ENCODE results near the gene KIF2C.

The KIF2C gene

GRCh38 chr1:44806025-44806703 lies 66.5 kb downstream of the KIF2C start:
- Histone ChIP-seq H3K27me3 (replicated peaks) (no peaks in the 10 kb centered on the region), H3K4me3 (ENCODE audit: low read depth, low read length) (no peak overlapping the region), H3K36me3 (replicated peaks) (peaks cover 52% of the 10 kb centered on the region), H3K27ac (peak overlapping the region; percentile 99)
- TF ChIP-seq CTCF (IDR thresholded peaks at IDR 0.05; ENCODE audit: low read depth, low read length, missing control alignments), result no peak
- in situ Hi-C loops (cut with HindIII; ENCODE audit: low pct_ligation_motif_present, low sequenced_read_pairs), result no loop called here
- no peak for DNase-seq

- Histone ChIP-seq H3K36me3 (replicated peaks) (peaks cover 50% of the 10 kb centered on the region), H3K4me3 (ENCODE audit: low read depth, low read length) (peak within 1 kb of the TSS; percentile 17), H3K27me3 (replicated peaks) (no peaks in the 10 kb centered on the region), H3K27ac (peak within 1 kb of the TSS; percentile 99)
- in situ Hi-C loops (cut with HindIII; ENCODE audit: low pct_ligation_motif_present, low sequenced_read_pairs), result no loop called here
- DNase-seq, result no peak
- TF ChIP-seq CTCF (IDR thresholded peaks at IDR 0.05; ENCODE audit: low read depth, low read length, missing control alignments), result no peak
Measured at GRCh38 chr1:44806704-44807363, 67.2 kb downstream of the KIF2C start, which contains the start of gene DYNLT4. Gene DYNLT4, minus strand, starts transcription at chr1:44807351. Its CDS starts 683 bp downstream, at chr1:44806668.

GRCh38 chr1:44807364-44808062 lies 67.9 kb downstream of the KIF2C start:
- peak; percentile 99 for DNase-seq
- Histone ChIP-seq H3K27me3 (replicated peaks) (no peaks in the 10 kb centered on the region), H3K36me3 (replicated peaks) (peaks cover 47% of the 10 kb centered on the region), H3K4me3 (ENCODE audit: low read depth, low read length) (peak overlapping the region; percentile 17), H3K27ac (peak overlapping the region; percentile 99)
- TF ChIP-seq CTCF (IDR thresholded peaks at IDR 0.05; ENCODE audit: low read depth, low read length, missing control alignments), result no peak
- in situ Hi-C loops (cut with HindIII; ENCODE audit: low pct_ligation_motif_present, low sequenced_read_pairs), result no loop called here

- DNase-seq, result peak; percentile 88
- no peaks in the 10 kb centered on the region for H3K27me3 ChIP-seq (replicated peaks)
- in situ Hi-C loops (cut with HindIII; ENCODE audit: low pct_ligation_motif_present, low sequenced_read_pairs), result no loop called here
- no peak for TF ChIP-seq CTCF (IDR thresholded peaks at IDR 0.05; ENCODE audit: low read depth, low read length, missing control alignments)
- peak within 1 kb of the TSS; percentile 50 for H3K4me3 ChIP-seq (ENCODE audit: low read depth, low read length)
- H3K36me3 ChIP-seq (replicated peaks), result peaks cover 43% of the 10 kb centered on the region
- peak within 1 kb of the TSS; percentile 99 for H3K27ac ChIP-seq
Measured at GRCh38 chr1:44808063-44808937, 68.7 kb downstream of the KIF2C start, which contains the start of gene BTBD19. Gene BTBD19, plus strand, starts transcription at chr1:44808523. Its CDS starts 298 bp downstream, at chr1:44808821.
